GM12878 (cell line): ENCODE measurements around the gene SEMA4A. TPM values are rescaled to one million over a fixed set of nuclear protein-coding genes. Genes with fewer than 3 reads are reported as not detected.

Experiments
- ATAC-seq: fragments of 200-7000 bp; cut with Tn5 transposase; 3 replicates; pipeline ENCODE4 v1.9.1; 2020; ENCODE audit warnings: mild to moderate bottlenecking, moderate library complexity
- BruUV-seq: library from RNA; stranded (reverse); fragments of 400-500 nt; replicated peaks from 2 replicates; lab custom pipeline; 2021; lab: Mats Ljungman, UMichigan
- CTCF ChIA-PET: fragments of 300-600 bp; sonication (Branson Sonifier 250); formaldehyde crosslinking; extraction: SDS; loops from one replicate; lab custom pipeline; 2021; ENCODE audit warnings: inconsistent platforms; lab: Yijun Ruan, JAX
- POLR2A ChIA-PET: fragments of 350-600 bp; formaldehyde crosslinking; extraction: SDS; loops from one replicate; lab custom pipeline; 2021; ENCODE audit warnings: inconsistent platforms; lab: Charles Lee
- RAD21 ChIA-PET: fragments of 300-600 bp; sonication (Branson Sonifier 250); formaldehyde crosslinking; loops from one replicate; lab custom pipeline; 2023; ENCODE audit warnings: antibody characterized with exemption; ENCODE audit not compliant: unreplicated experiment; lab: Charles Lee
- SMC1A ChIA-PET: fragments of 300-600 bp; sonication (Branson Sonifier 250); formaldehyde crosslinking; loops from one replicate; lab custom pipeline; 2023; ENCODE audit not compliant: unreplicated experiment, uncharacterized antibody; lab: Charles Lee
- DNase-seq: peaks from one replicate; pipeline ENCODE4 v3.0.0-alpha.2; 2011; ENCODE audit warnings: low read depth, low spot score
- FAIRE-seq: peaks from 3 replicates; lab custom pipeline; 2011; peaks lifted over from hg19 to GRCh38; lab: Jason Lieb, UNC
- H2AFZ ChIP-seq: 2 replicates; pipeline ENCODE4 v1.6.0; 2011; ENCODE audit warnings: low read depth, low read length, control low read depth; ENCODE audit not compliant: control insufficient read depth
- H3K27ac ChIP-seq: 2 replicates; pipeline ENCODE4 v1.5.1; 2011; ENCODE audit warnings: control low read depth; ENCODE audit not compliant: control insufficient read depth, insufficient read depth
- H3K27me3 ChIP-seq, 2 experiments: replicated peaks in 1 of 2; 2 replicates each; pipeline versions ENCODE4 v1.6.0 to v1.6.1; 2011; ENCODE audit warnings: low read length in 1 of 2; ENCODE audit not compliant: control insufficient read depth in 2 of 2, insufficient read depth in 2 of 2
- H3K36me3 ChIP-seq, 2 experiments: 2 replicates each; pipeline ENCODE4 v1.5.1; 2011; ENCODE audit warnings: low read length in 1 of 2; ENCODE audit not compliant: control insufficient read depth in 2 of 2, insufficient read depth in 2 of 2
- H3K4me1 ChIP-seq: 2 replicates; pipeline ENCODE4 v1.6.1; 2011; ENCODE audit warnings: mild to moderate bottlenecking, low read length, moderate library complexity, mixed read lengths; ENCODE audit not compliant: control insufficient read depth, insufficient read depth
- H3K4me2 ChIP-seq: 2 replicates; pipeline ENCODE4 v1.6.0; 2011; ENCODE audit warnings: control low read depth; ENCODE audit not compliant: control insufficient read depth, insufficient read depth
- H3K4me3 ChIP-seq: fragments of 200-600 bp; sonication (generic); 2 replicates; pipeline ENCODE4 v1.5.1; 2016
- H3K79me2 ChIP-seq: 2 replicates; pipeline ENCODE4 v1.6.0; 2011; ENCODE audit warnings: low read length; ENCODE audit not compliant: control insufficient read depth, insufficient read depth
- H3K9ac ChIP-seq: 2 replicates; pipeline ENCODE4 v1.8.0; 2011; ENCODE audit warnings: low read length, control low read depth, mixed read lengths; ENCODE audit not compliant: control insufficient read depth, insufficient read depth
- H3K9me3 ChIP-seq: replicated peaks from 3 replicates; pipeline ENCODE4 v1.5.1; 2011; ENCODE audit warnings: mild to moderate bottlenecking, low read length; ENCODE audit not compliant: control insufficient read depth, insufficient read depth
- H4K20me1 ChIP-seq: 2 replicates; pipeline ENCODE4 v1.6.0; 2011; ENCODE audit not compliant: control insufficient read depth, insufficient read depth
- ASH2L ChIP-seq: fragments of 300-600, 200-600 bp; sonication (generic); IDR thresholded peaks from 2 replicates; pipeline ENCODE4 v1.6.1; 2017; ENCODE audit warnings: low read depth, mild to moderate bottlenecking, borderline replicate concordance
- BMI1 ChIP-seq: fragments of 450-650 bp; IDR thresholded peaks from 2 replicates; pipeline ENCODE4 v1.6.1; 2016; ENCODE audit warnings: mild to moderate bottlenecking, moderate library complexity, borderline replicate concordance
- CREB1 ChIP-seq: IDR thresholded peaks from 2 replicates; pipeline ENCODE4 v1.6.1; 2012; ENCODE audit warnings: low read depth, mild to moderate bottlenecking, inconsistent platforms
- FOXK2 ChIP-seq: fragments of 450-650 bp; IDR thresholded peaks from 2 replicates; pipeline ENCODE4 v1.6.1; 2017; ENCODE audit warnings: mild to moderate bottlenecking, moderate library complexity
- HSF1 ChIP-seq: fragments of 150-350 bp; IDR thresholded peaks from 2 replicates; pipeline ENCODE4 v1.6.1; 2014; ENCODE audit warnings: mild to moderate bottlenecking, low read depth, low read length
- MLLT1 ChIP-seq: fragments of 450-650 bp; IDR thresholded peaks from 2 replicates; pipeline ENCODE4 v1.6.1; 2016; ENCODE audit warnings: mild to moderate bottlenecking
- NFYA ChIP-seq: IDR thresholded peaks from 2 replicates; pipeline ENCODE4 v1.6.1; 2011; ENCODE audit warnings: low read depth, mild to moderate bottlenecking, low read length, improper control_type of control experiment, borderline replicate concordance
- NR2F1 ChIP-seq: fragments of 450-650 bp; conservative IDR thresholded peaks from 2 replicates; pipeline ENCODE4 v1.6.1; 2017; ENCODE audit warnings: mild to moderate bottlenecking
- NRF1 ChIP-seq: conservative IDR thresholded peaks from 2 replicates; pipeline ENCODE4 v1.6.1; 2011; ENCODE audit warnings: mild to moderate bottlenecking, low read depth, low read length, improper control_type of control experiment
- PKNOX1 ChIP-seq: fragments of 450-650 bp; IDR thresholded peaks from 2 replicates; pipeline ENCODE4 v1.6.1; 2016; ENCODE audit warnings: mild to moderate bottlenecking
- SMAD5 ChIP-seq: IDR thresholded peaks from 2 replicates; pipeline ENCODE4 v1.6.1; 2016; ENCODE audit warnings: antibody characterized with exemption, low read depth
- SRF ChIP-seq, 2 experiments: IDR thresholded peaks; 2 replicates each; pipeline ENCODE4 v1.6.1; 2011; ENCODE audit warnings: low read depth in 2 of 2, low read length in 2 of 2, mild to moderate bottlenecking in 1 of 2, moderate library complexity in 1 of 2
- SUZ12 ChIP-seq: fragments of 200-600 bp; sonication (generic); IDR thresholded peaks from one replicate; pipeline ENCODE4 v1.6.1; 2018; ENCODE audit warnings: antibody characterized with exemption, mild to moderate bottlenecking; ENCODE audit not compliant: unreplicated experiment
- TCF7 ChIP-seq: IDR thresholded peaks from 2 replicates; pipeline ENCODE4 v1.6.1; 2014; ENCODE audit warnings: antibody characterized with exemption, borderline replicate concordance
- ZNF592 ChIP-seq: fragments of 450-650 bp; IDR thresholded peaks from 2 replicates; pipeline ENCODE4 v1.6.1; 2017; ENCODE audit warnings: mild to moderate bottlenecking, moderate library complexity
- WGBS: methylation state at CpG from one replicate; pipeline ENCODE4 v1.1.6; 2016; ENCODE audit warnings: low lambda C conversion rate; ENCODE audit not compliant: insufficient replicate concordance, insufficient coverage; ENCODE audit errors: missing lambda C conversion rate; 5-methylcytosine and 5-hydroxymethylcytosine counted together
- in situ Hi-C: fragments of 300-500 bp; cut with MboI; formaldehyde crosslinking; loops from 9 replicates; pipeline ENCODE4 v1.14.3; 2018; ENCODE audit warnings: mixed read lengths
- intact Hi-C: fragments of 100-400 bp; cut with micrococcal nuclease; formaldehyde crosslinking; loops from one replicate; pipeline ENCODE4 v1.14.2; 2022; ENCODE audit not compliant: unreplicated experiment
- polyA plus RNA-seq, 11 experiments: library from polyadenylated mRNA; depleted of rRNA in 4 of 11; unstranded in 6 of 11; stranded (reverse) in 5 of 11; fragments of >200 nt; fragmentation: Nextera tagmentation in 4 of 11; fragmentation: Illumina TruSeq in 1 of 11; extraction: Ambion mirVana in 4 of 11; extraction: Trizol in 1 of 11; gene quantifications; 1 replicate in 1 of 11; 2 replicates in 10 of 11; pipeline versions ENCODE4 v1.2.1 to v1.2.3, GENCODE V29; 2011 to 2016; ENCODE audit warnings: inconsistent platforms in 2 of 11, missing spikeins in 2 of 11, low read depth in 1 of 11
- total RNA-seq, 4 experiments: library from RNA; depleted of rRNA in 3 of 4; stranded (reverse); fragments of >200 nt in 3 of 4; fragmentation: Illumina TruSeq in 1 of 4; extraction: Trizol in 1 of 4; gene quantifications; 2 replicates each; pipeline versions ENCODE4 v1.2.1 to v1.2.3, GENCODE V29; 2013 to 2021

The SEMA4A gene
- total and polyA plus RNA-seq, 10 of the 15 experiments (the other 5 are each of a cell fraction or from before 2014, with no cell fraction given) = 2.6 to 64.2 (median 32.8) TPM

GRCh38 chr1:156198831-156199349 is 45.5 kb downstream of the SEMA4A start:
- RAD21 ChIA-PET = interaction anchor here (0.7 to 7.4 kb wide), 10 partner anchors 13 to 102 kb away, joined by 3 to 139 read pairs (median 5); partner anchors contain the start of genes PMF1 and SEMA4A
- intact Hi-C loops = loop anchor here (2.0 kb wide), 1 partner anchor 44 kb away; no protein-coding TSS in a partner anchor
- Histone ChIP-seq H2AFZ (no peak overlapping the region), H3K27ac (peak overlapping the region; percentile 69), H3K4me3 (peak overlapping the region; percentile 50; the same call in 1 of the 2 replicates), H3K79me2 (peaks cover 79% of the 10 kb centered on the region), H3K36me3 (peaks cover 8 to 12% of the 10 kb centered on the region in 2 experiments; a peak in 3 of 4 replicates), H3K9ac (peak overlapping the region; percentile 4; the same call in 1 of the 2 replicates), H3K4me1 (peaks cover 11% of the 10 kb centered on the region), H3K9me3 (no peaks in the 10 kb centered on the region), H4K20me1 (no peaks in the 10 kb centered on the region), H3K4me2 (peak overlapping the region; percentile 62), H3K27me3 (no peaks in the 10 kb centered on the region)
- 0% methylated on average over 5 of the region's 5 CpGs for WGBS
- CTCF ChIA-PET = interaction anchor here (1.1 to 7.2 kb wide), 11 partner anchors 14 to 121 kb away, joined by 3 to 76 read pairs (median 4); partner anchors contain the start of genes PMF1, SEMA4A and SMG5
- DNase-seq (peak; percentile 41), ATAC-seq (peak; percentile 80), FAIRE-seq (no peak)
- POLR2A ChIA-PET = interaction anchor here (0.5 to 11.8 kb wide), 12 partner anchors 13 to 84 kb away, joined by 3 to 158 read pairs (median 4); partner anchors contain the start of genes PMF1, SEMA4A and SMG5
- no TSS peak for BruUV-seq
- in situ Hi-C loops = no loop called here
- SMC1A ChIA-PET = interaction anchor here (0.6 to 6.5 kb wide), 15 partner anchors 10 to 1081 kb away, joined by 3 to 50 read pairs (median 6); partner anchors contain the start of genes PMF1, SEMA4A and SMG5
- TF ChIP-seq SUZ12 (no peak), FOXK2 (no peak), MLLT1 (no peak; the same call in 1 of the 2 replicates), CREB1 (0 out of 2 replicates have a peak, but pooled peaks have one; percentile 9), HSF1 (no peak), PKNOX1 (peak; percentile 25; the same call in 1 of the 2 replicates), ASH2L (peak; percentile 80; the same call in 1 of the 2 replicates), SRF (IDR thresholded peaks at IDR 0.05; ENCODE audit: low read depth in 2 of 2, low read length in 2 of 2) (no peak), ZNF592 (no peak), NFYA (no peak), SMAD5 (no peak), BMI1 (no peak), NRF1 (no peak), TCF7 (no peak), NR2F1 (peak; percentile 76)
